GM20000 (cell line): ENCODE results near the gene AGAP9.

Experiments
- DNase-seq: peaks from one replicate; pipeline ENCODE4 v3.0.0; 2012; ENCODE audit warnings: low spot score
- CTCF ChIP-seq: IDR thresholded peaks from 2 replicates; pipeline ENCODE4 v1.5.1; 2012; ENCODE audit warnings: mild to moderate bottlenecking, control low read depth; ENCODE audit errors: extremely low read depth, missing control alignments

The AGAP9 gene

GRCh38 chr10:47454008-47454779, 69.2 kb downstream of the AGAP9 start:
- TF ChIP-seq CTCF: no peak
- no peak for DNase-seq

- no peak for DNase-seq
Observed at GRCh38 chr10:47453141-47454007, 70.1 kb downstream of the AGAP9 start.

GRCh38 chr10:47452495-47453140, 70.8 kb downstream of the AGAP9 start:
- TF ChIP-seq CTCF: no peak
- no peak for DNase-seq

More at GRCh38 chr10:47453141-47454007, 70.1 kb downstream of the AGAP9 start:
- no peak for TF ChIP-seq CTCF

- no peak for TF ChIP-seq CTCF
- no peak for DNase-seq
Observed at GRCh38 chr10:47451998-47452494, 71.4 kb downstream of the AGAP9 start.
